K562 (cell line): ENCODE data around the gene TEX261. TPM values are rescaled to one million over a fixed set of nuclear protein-coding genes. Genes with fewer than 3 reads are reported as not detected.

Experiments
- CHD4 ChIP-seq: fragments of 200-600 bp; sonication (generic); IDR thresholded peaks from 3 replicates; pipeline ENCODE4 v1.6.1; 2012; ENCODE audit warnings: low read depth, mild to moderate bottlenecking, mixed read lengths, low read length, inconsistent platforms; ENCODE audit not compliant: insufficient read depth, insufficient replicate concordance, poor library complexity, severe bottlenecking
- PHF20 ChIP-seq: fragments of 450-650 bp; IDR thresholded peaks from 2 replicates; pipeline ENCODE4 v1.6.1; 2018; ENCODE audit not compliant: partially characterized antibody
- PTBP1 ChIP-seq: fragments of 200-400 bp; formaldehyde crosslinking; IDR thresholded peaks from 2 replicates; pipeline ENCODE4 v1.6.1; 2017; ENCODE audit warnings: low read depth, low read length
- RAD21 ChIP-seq, 2 experiments: fragments of 250-450 bp in 1 of 2; fragments of 450-650 bp in 1 of 2; sonication (Bioruptor Pico) in 1 of 2; formaldehyde crosslinking in 1 of 2; IDR thresholded peaks in 1 of 2; conservative IDR thresholded peaks in 1 of 2; 2 replicates each; pipeline versions ENCODE4 v1.4.0 to v1.8.0; 2020 to 2022; ENCODE audit warnings: mild to moderate bottlenecking in 2 of 2, moderate library complexity in 1 of 2
- RCOR1 ChIP-seq, 2 experiments: IDR thresholded peaks; 2 replicates each; pipeline ENCODE4 v1.6.1; 2012; ENCODE audit warnings: low read depth in 2 of 2, low read length in 2 of 2, borderline replicate concordance in 1 of 2, improper control_type of control experiment in 1 of 2
- STAT6 ChIP-seq: sonication (generic); formaldehyde crosslinking; IDR thresholded peaks from 2 replicates; pipeline ENCODE4 v1.8.1; 2023; ENCODE audit warnings: mild to moderate bottlenecking, missing genetic modification reagents
- ZBTB7A ChIP-seq: IDR thresholded peaks from 2 replicates; pipeline ENCODE4 v1.6.1; 2011; ENCODE audit warnings: low read depth, mild to moderate bottlenecking, low read length, moderate library complexity, borderline replicate concordance; ENCODE audit not compliant: control insufficient read depth
- polyA plus RNA-seq, 8 experiments: library from polyadenylated mRNA; depleted of rRNA in 4 of 8; stranded (reverse) in 5 of 8; unstranded in 3 of 8; fragments of >200 nt; fragmentation: Nextera tagmentation in 2 of 8; fragmentation: Illumina TruSeq in 1 of 8; extraction: Ambion mirVana in 2 of 8; extraction: Trizol in 1 of 8; gene quantifications; 2 replicates each; pipeline versions ENCODE4 v1.2.1 to v1.2.3, GENCODE V29; 2011 to 2014; ENCODE audit warnings: inconsistent platforms in 1 of 8, missing spikeins in 1 of 8
- total RNA-seq, 7 experiments: library from RNA; depleted of rRNA in 6 of 7; stranded (reverse); fragments of >200 nt in 6 of 7; fragmentation: Illumina TruSeq in 2 of 7; extraction: Trizol in 2 of 7; gene quantifications; 2 replicates each; pipeline versions ENCODE4 v1.2.1 to v1.2.3, GENCODE V29; 2011 to 2021; ENCODE audit warnings: low replicate concordance in 1 of 7
- TF ChIP-seq, protein P1 (sequence below), 2 experiments: fragments of 450-650 bp; formaldehyde crosslinking in 1 of 2; IDR thresholded peaks; 2 replicates each; pipeline versions ENCODE4 v1.4.0 to v1.6.1; 2014 to 2020; ENCODE audit warnings: mild to moderate bottlenecking in 2 of 2, borderline replicate concordance in 1 of 2, low read depth in 1 of 2

The TEX261 gene
- total and polyA plus RNA-seq, 9 of the 15 experiments (the other 6 are each of a cell fraction or from before 2014, with no cell fraction given) = 11.9 to 110 (median 51.9) TPM

DNA sequence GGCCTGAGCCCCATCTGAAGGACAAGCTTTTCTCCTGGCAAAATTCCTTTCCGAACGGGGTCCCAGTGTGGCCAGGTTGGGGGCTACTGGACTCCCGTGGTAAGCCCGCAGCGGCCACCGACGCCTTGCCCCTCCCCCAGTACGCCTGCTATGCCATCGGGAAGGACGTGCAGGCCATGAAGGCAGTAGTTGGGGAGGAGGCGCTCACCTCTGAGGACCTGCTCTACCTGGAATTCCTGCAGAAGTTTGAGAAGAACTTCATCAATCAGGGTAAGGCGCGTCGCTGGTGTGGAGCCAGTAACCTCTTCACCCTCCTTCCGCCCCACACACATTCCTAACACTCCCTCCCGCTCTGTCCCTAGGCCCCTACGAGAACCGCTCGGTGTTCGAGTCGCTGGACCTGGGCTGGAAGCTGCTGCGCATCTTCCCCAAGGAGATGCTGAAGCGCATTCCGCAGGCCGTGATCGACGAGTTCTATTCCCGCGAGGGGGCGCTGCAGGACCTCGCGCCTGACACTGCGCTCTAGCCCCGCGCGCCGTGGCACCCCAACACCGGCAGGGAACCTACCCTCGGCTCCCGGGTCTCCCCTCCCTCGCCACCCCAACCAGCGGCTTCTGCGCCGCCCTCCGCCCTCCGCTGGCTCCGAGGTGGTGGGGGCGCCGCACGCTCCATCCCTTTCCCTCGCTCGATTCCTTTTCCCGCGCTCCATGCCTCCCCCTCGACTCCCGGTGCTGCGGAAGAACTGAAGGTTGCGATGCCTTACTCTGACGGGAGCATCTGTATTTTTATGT is 29.9 kb downstream of the TEX261 start (continued):
- TF ChIP-seq RCOR1 (IDR thresholded peaks at IDR 0.05; ENCODE audit: borderline replicate concordance in 1 of 2, low read depth in 2 of 2, low read length in 2 of 2) (peak in 1 of 2 experiments; percentile 86; a peak in 2 of 4 replicates), PTBP1 (no peak), CHD4 (no peak), STAT6 (CRISPR knock-in tag) (no peak), ZBTB7A (no peak), RAD21 (CRISPR knock-in tag; conservative IDR thresholded peaks at IDR 0.05 in 1 of 2, IDR thresholded peaks at IDR 0.05 in 1 of 2) (peak; percentile 67 to 84), PHF20 (peak; percentile 61)
- TF ChIP-seq, protein P1, sequence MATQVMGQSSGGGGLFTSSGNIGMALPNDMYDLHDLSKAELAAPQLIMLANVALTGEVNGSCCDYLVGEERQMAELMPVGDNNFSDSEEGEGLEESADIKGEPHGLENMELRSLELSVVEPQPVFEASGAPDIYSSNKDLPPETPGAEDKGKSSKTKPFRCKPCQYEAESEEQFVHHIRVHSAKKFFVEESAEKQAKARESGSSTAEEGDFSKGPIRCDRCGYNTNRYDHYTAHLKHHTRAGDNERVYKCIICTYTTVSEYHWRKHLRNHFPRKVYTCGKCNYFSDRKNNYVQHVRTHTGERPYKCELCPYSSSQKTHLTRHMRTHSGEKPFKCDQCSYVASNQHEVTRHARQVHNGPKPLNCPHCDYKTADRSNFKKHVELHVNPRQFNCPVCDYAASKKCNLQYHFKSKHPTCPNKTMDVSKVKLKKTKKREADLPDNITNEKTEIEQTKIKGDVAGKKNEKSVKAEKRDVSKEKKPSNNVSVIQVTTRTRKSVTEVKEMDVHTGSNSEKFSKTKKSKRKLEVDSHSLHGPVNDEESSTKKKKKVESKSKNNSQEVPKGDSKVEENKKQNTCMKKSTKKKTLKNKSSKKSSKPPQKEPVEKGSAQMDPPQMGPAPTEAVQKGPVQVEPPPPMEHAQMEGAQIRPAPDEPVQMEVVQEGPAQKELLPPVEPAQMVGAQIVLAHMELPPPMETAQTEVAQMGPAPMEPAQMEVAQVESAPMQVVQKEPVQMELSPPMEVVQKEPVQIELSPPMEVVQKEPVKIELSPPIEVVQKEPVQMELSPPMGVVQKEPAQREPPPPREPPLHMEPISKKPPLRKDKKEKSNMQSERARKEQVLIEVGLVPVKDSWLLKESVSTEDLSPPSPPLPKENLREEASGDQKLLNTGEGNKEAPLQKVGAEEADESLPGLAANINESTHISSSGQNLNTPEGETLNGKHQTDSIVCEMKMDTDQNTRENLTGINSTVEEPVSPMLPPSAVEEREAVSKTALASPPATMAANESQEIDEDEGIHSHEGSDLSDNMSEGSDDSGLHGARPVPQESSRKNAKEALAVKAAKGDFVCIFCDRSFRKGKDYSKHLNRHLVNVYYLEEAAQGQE (IDR thresholded peaks at IDR 0.05; ENCODE audit: borderline replicate concordance) = peak; percentile 72; the same call in 1 of the 2 replicates
- TF ChIP-seq, protein P1 (CRISPR knock-in tag; IDR thresholded peaks at IDR 0.05; ENCODE audit: low read depth) = no peak
